Peyer's patch (tissue), 4 donors: ENCODE measurements around the gene TSPAN18. TPM values are rescaled to one million over a fixed set of nuclear protein-coding genes. Genes with fewer than 3 reads are reported as not detected.

Experiments
- DNase-seq, 3 donors: peaks; one replicate each; pipeline ENCODE4 v3.0.0-alpha.2; 2017 to 2019
- H3K27ac ChIP-seq, 4 donors: fragments of 200-600 bp; sonication (generic); one replicate each; pipeline ENCODE4 v1.5.1; 2016 to 2019
- H3K27me3 ChIP-seq, 2 donors: fragments of 200-600 bp; sonication (generic); one replicate each; pipeline ENCODE4 v1.5.1; 2019
- H3K36me3 ChIP-seq, 3 donors: fragments of 200-600 bp; sonication (generic); one replicate each; pipeline ENCODE4 v1.5.1; 2016 to 2019
- H3K4me1 ChIP-seq, 4 donors: fragments of 200-600 bp; sonication (generic); one replicate each; pipeline ENCODE4 v1.5.1; 2016 to 2019
- H3K4me3 ChIP-seq, 4 donors: fragments of 200-600 bp; sonication (generic); 1 replicate in 3 of 4; 2 replicates in 1 of 4; pipeline ENCODE4 v1.5.1; 2016 to 2019; ENCODE audit warnings: mild to moderate bottlenecking in 1 of 4
- H3K9me3 ChIP-seq, 4 donors: fragments of 200-600 bp; sonication (generic); one replicate each; pipeline ENCODE4 v1.5.1; 2016 to 2019; ENCODE audit warnings: mild to moderate bottlenecking in 1 of 4
- POLR2A ChIP-seq, 2 donors: fragments of 450-650 bp; IDR thresholded peaks; one replicate each; pipeline ENCODE4 v1.5.1; 2017; ENCODE audit warnings: antibody characterized with exemption in 2 of 2, mild to moderate bottlenecking in 2 of 2, moderate library complexity in 2 of 2
- total RNA-seq, 4 donors: library from RNA; depleted of rRNA; stranded (reverse); fragments of >200 nt; gene quantifications; one replicate each; pipeline ENCODE4 v1.1.0, GENCODE V29; 2016
- TF ChIP-seq, protein P1 (sequence below), 6 experiments: fragments of 450-650 bp in 4 of 6; fragments of 200-600 bp in 2 of 6; sonication (generic) in 1 of 6; IDR thresholded peaks; one replicate each; pipeline ENCODE4 v1.5.1; 2017 to 2019; ENCODE audit warnings: antibody characterized with exemption in 6 of 6, mild to moderate bottlenecking in 3 of 6, moderate library complexity in 1 of 6

TSPAN18 gene
- total RNA-seq, 4 donors from 2014 or later, result 1.1 to 19.8 (median 3.1) TPM

- Histone ChIP-seq H3K4me1 (peaks cover 0 to 28% (median 3%) of the 10 kb centered on the region in 4 donors), H3K9me3 (no peaks in the 10 kb centered on the region), H3K4me3 (peak overlapping the region; percentile 78 to 91 (median 86)), H3K27me3 (no peaks in the 10 kb centered on the region), H3K27ac (peak overlapping the region; percentile 85 to 93 (median 90)), H3K36me3 (no peaks in the 10 kb centered on the region)
- peak; percentile 47 to 75 (median 65) for DNase-seq
- TF ChIP-seq, protein P1, sequence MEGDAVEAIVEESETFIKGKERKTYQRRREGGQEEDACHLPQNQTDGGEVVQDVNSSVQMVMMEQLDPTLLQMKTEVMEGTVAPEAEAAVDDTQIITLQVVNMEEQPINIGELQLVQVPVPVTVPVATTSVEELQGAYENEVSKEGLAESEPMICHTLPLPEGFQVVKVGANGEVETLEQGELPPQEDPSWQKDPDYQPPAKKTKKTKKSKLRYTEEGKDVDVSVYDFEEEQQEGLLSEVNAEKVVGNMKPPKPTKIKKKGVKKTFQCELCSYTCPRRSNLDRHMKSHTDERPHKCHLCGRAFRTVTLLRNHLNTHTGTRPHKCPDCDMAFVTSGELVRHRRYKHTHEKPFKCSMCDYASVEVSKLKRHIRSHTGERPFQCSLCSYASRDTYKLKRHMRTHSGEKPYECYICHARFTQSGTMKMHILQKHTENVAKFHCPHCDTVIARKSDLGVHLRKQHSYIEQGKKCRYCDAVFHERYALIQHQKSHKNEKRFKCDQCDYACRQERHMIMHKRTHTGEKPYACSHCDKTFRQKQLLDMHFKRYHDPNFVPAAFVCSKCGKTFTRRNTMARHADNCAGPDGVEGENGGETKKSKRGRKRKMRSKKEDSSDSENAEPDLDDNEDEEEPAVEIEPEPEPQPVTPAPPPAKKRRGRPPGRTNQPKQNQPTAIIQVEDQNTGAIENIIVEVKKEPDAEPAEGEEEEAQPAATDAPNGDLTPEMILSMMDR (IDR thresholded peaks at IDR 0.05), result peak; percentile 41 to 52 (median 50)
- peak in 1 of 2 donors; percentile 9 for TF ChIP-seq POLR2A (IDR thresholded peaks at IDR 0.05)
Measured at GRCh38 chr11:44949160-44950030, 222.6 kb downstream of the TSPAN18 start.

GRCh38 chr11:44950031-44950624, 223.4 kb downstream of the TSPAN18 start:
- peak; percentile 46 to 67 (median 60) for DNase-seq
- TF ChIP-seq, protein P1 (IDR thresholded peaks at IDR 0.05), result no peak
- TF ChIP-seq POLR2A (IDR thresholded peaks at IDR 0.05), result no peak
- H3K4me1 ChIP-seq, result peaks cover 0 to 34% (median 3%) of the 10 kb centered on the region in 4 donors
- peak overlapping the region; percentile 85 to 93 (median 90) for H3K27ac ChIP-seq
- H3K4me3 ChIP-seq, result peak overlapping the region; percentile 78 to 91 (median 86)
- H3K36me3 ChIP-seq, result no peaks in the 10 kb centered on the region
- no peaks in the 10 kb centered on the region for H3K9me3 ChIP-seq
- H3K27me3 ChIP-seq, result no peaks in the 10 kb centered on the region

- Histone ChIP-seq H3K36me3 (no peaks in the 10 kb centered on the region), H3K27me3 (no peaks in the 10 kb centered on the region), H3K27ac (peak within 1 kb of the TSS; percentile 85 to 93 (median 90)), H3K9me3 (no peaks in the 10 kb centered on the region), H3K4me3 (peak within 1 kb of the TSS; percentile 78 to 91 (median 86)), H3K4me1 (peaks cover 0 to 41% (median 3%) of the 10 kb centered on the region in 4 donors)
- peak; percentile 53 to 82 for TF ChIP-seq POLR2A (IDR thresholded peaks at IDR 0.05)
- TF ChIP-seq, protein P1 (IDR thresholded peaks at IDR 0.05), result peak; percentile 9 to 68 (median 60)
- peak; percentile 64 to 89 (median 88) for DNase-seq
Measured at GRCh38 chr11:44950625-44951476, 224.1 kb downstream of the TSPAN18 start, which contains the start of gene TP53I11. Gene TP53I11 (minus strand): TSS chr11:44950883. CDS start chr11:44938335, 12,548 bp downstream.

DNA sequence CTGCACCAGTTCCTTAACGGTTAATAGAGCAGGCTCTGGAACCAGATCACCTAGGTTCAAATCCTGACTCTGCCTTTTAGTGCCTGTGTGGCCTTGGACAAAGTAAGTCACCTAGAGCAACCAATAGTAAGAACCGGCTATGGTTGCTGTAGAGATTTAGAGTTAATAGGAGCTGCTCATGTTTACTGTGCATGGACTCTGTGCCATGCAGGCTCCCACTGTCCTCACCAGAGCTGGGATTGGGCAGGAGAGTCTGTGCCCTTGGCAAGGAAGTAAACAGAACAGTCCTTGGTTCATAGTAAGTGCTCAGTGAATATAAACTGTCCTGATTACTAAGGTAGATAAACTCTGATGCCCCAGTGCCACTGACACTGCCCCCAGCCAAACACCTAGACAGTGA, 225.3 kb downstream of the TSPAN18 start:
- Histone ChIP-seq H3K27ac (peak overlapping the region in 2 of 4 donors; percentile 93), H3K4me3 (no peak overlapping the region), H3K27me3 (no peaks in the 10 kb centered on the region), H3K36me3 (no peaks in the 10 kb centered on the region), H3K9me3 (no peaks in the 10 kb centered on the region), H3K4me1 (peaks cover 0 to 52% (median 3%) of the 10 kb centered on the region in 4 donors)
- peak in 1 of 3 donors; percentile 69 for DNase-seq
- TF ChIP-seq POLR2A (IDR thresholded peaks at IDR 0.05), result no peak

- peaks cover 0 to 58% (median 3%) of the 10 kb centered on the region in 4 donors for H3K4me1 ChIP-seq
- no peak for DNase-seq
- TF ChIP-seq, protein P1 (IDR thresholded peaks at IDR 0.05), result no peak
- H3K4me3 ChIP-seq, result no peak overlapping the region
- no peaks in the 10 kb centered on the region for H3K36me3 ChIP-seq
- no peaks in the 10 kb centered on the region for H3K9me3 ChIP-seq
- H3K27me3 ChIP-seq, result no peaks in the 10 kb centered on the region
- H3K27ac ChIP-seq, result peak overlapping the region in 2 of 4 donors; percentile 93
Measured at GRCh38 chr11:44952500-44953260, 225.9 kb downstream of the TSPAN18 start.
